Sigmoid colon (tissue), 4 donors: ENCODE measurements around the gene RNF223.

Experiments
- CTCF ChIP-seq, 4 experiments: fragments of 450-650 bp in 3 of 4; fragments of 200-600 bp in 1 of 4; IDR thresholded peaks; one replicate each; pipeline ENCODE4 v1.5.1; 2016 to 2019; ENCODE audit warnings: antibody characterized with exemption in 4 of 4, mild to moderate bottlenecking in 3 of 4, moderate library complexity in 2 of 4
- EP300 ChIP-seq, 4 donors: sonication (generic); formaldehyde crosslinking; IDR thresholded peaks; one replicate each; pipeline ENCODE4 v1.6.1; 2017; ENCODE audit warnings: antibody characterized with exemption in 4 of 4
- POLR2A ChIP-seq, 2 donors: fragments of 450-650 bp; IDR thresholded peaks; one replicate each; pipeline ENCODE4 v1.6.1; 2016; ENCODE audit warnings: antibody characterized with exemption in 2 of 2, mild to moderate bottlenecking in 2 of 2, moderate library complexity in 2 of 2
- POLR2AphosphoS5 ChIP-seq, 4 donors: sonication (generic); formaldehyde crosslinking; IDR thresholded peaks; one replicate each; pipeline ENCODE4 v1.6.1; 2017; ENCODE audit warnings: antibody characterized with exemption in 4 of 4

GRCh38 chr1:1032424-1032823 lies 41.7 kb downstream of the RNF223 start:
- TF ChIP-seq CTCF (IDR thresholded peaks at IDR 0.05) = no peak
- no peak for TF ChIP-seq POLR2A (IDR thresholded peaks at IDR 0.05)
- no peak for TF ChIP-seq POLR2AphosphoS5 (IDR thresholded peaks at IDR 0.05)
- no peak for TF ChIP-seq EP300 (IDR thresholded peaks at IDR 0.05)
